Duodenal mucosa (tissue), 2 donors: ENCODE data around the gene SERP2.
"Not testable (repeated sequence)": the region's sequence is repeated elsewhere in the genome, so short reads cannot be mapped to it uniquely, and the experiment has no call there.

Source experiments
- H3K27ac ChIP-seq: one replicate; pipeline ENCODE4 v1.7.0; 2013; ENCODE audit warnings: low read depth, low read length
- H3K27me3 ChIP-seq, 2 donors: one replicate each; pipeline ENCODE4 v1.7.0; 2013; ENCODE audit warnings: low read length in 2 of 2, control low read depth in 1 of 2; ENCODE audit not compliant: insufficient read depth in 2 of 2, control insufficient read depth in 1 of 2
- H3K36me3 ChIP-seq, 2 donors: one replicate each; pipeline ENCODE4 v1.7.0; 2013; ENCODE audit warnings: low read length in 2 of 2, control low read depth in 1 of 2; ENCODE audit not compliant: insufficient read depth in 2 of 2, control insufficient read depth in 1 of 2
- H3K4me1 ChIP-seq, 2 donors: one replicate each; pipeline ENCODE4 v1.7.0; 2013; ENCODE audit warnings: low read length in 2 of 2, control low read depth in 1 of 2; ENCODE audit not compliant: insufficient read depth in 2 of 2, control insufficient read depth in 1 of 2
- H3K4me3 ChIP-seq, 2 donors: one replicate each; pipeline ENCODE4 v1.7.0; 2013; ENCODE audit warnings: low read length in 2 of 2, low read depth in 1 of 2
- H3K9ac ChIP-seq, 2 donors: one replicate each; pipeline ENCODE4 v1.7.0; 2013; ENCODE audit warnings: low read length in 2 of 2, low read depth in 1 of 2
- H3K9me3 ChIP-seq, 2 donors: one replicate each; pipeline ENCODE4 v1.7.0; 2013; ENCODE audit warnings: low read length in 2 of 2, control low read depth in 1 of 2; ENCODE audit not compliant: control insufficient read depth in 1 of 2

The SERP2 gene

DNA sequence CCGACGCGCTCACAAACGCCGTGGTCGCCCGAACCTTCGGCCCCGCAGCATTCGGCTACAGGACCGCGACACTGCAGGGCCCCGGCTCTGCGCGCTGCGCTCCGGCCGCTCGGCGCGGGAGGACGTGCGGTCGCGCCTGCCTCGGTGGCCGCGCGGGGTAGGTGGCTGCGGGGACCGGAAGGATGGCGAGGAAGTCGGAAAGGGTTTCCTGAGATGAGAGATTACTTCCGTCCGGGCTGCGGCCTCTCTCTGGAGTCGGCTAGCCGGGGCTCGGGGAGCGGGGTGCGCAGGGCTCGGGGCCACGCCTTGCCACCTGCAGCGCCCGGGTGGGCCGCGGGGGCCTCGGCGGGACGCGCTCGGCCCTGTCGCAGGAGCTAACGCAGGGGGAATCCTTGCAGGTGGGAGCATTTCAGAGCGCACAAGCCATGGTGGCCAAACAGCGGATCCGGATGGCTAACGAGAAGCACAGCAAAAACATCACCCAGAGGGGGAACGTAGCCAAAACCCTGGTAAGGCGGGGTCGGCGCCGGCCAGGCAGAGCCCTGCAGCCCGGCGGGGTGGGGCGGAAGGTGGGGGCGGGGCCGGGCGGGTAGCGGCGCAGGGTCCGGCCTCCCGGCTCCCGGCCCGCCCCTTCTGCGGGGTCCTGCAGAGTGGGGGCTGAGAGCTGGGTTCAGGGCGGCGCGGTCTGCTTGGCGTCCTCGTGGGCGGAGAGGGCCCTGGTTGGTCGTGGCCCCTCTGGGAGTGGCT is at the start of gene SERP2:
SERP2 (plus strand) TSS at position 224 of the 747 bp plus-strand sequence; CDS start at position 426, 202 bp downstream.
- no peaks in the 10 kb centered on the region for H3K36me3 ChIP-seq
- no peaks in the 10 kb centered on the region for H3K27me3 ChIP-seq
- peak within 1 kb of the TSS; percentile 44 for H3K27ac ChIP-seq
- peak within 1 kb of the TSS; percentile 71 to 75 for H3K4me3 ChIP-seq
- H3K9me3 ChIP-seq: no peaks in the 10 kb centered on the region
- H3K4me1 ChIP-seq: peaks cover 18 to 29% of the 10 kb centered on the region in 2 donors
- peak within 1 kb of the TSS; percentile 55 to 67 for H3K9ac ChIP-seq

DNA sequence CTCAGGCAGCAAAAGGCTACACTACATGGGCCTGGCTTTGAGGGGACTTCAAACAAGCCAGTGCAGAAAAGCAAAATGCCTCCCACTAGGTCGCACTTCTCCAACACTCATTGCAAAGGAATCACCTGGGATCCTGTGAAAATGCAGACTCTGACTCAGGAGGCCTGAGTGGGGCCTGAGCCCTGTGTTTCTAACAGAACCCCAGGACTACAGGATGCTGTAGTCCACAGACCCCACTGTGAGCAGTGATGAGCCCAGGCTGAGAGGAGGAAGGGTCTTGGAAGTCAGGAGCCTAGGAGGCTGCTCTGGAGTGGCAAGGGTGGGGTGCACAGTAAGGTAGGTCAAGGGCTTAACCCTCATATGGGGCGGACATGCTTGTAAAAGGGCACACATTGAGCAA is 46.7 kb upstream of the SERP2 start:
- Histone ChIP-seq H3K36me3 (no peaks in the 10 kb centered on the region), H3K9me3 (no peaks in the 10 kb centered on the region), H3K4me1 (no peaks in the 10 kb centered on the region)

DNA sequence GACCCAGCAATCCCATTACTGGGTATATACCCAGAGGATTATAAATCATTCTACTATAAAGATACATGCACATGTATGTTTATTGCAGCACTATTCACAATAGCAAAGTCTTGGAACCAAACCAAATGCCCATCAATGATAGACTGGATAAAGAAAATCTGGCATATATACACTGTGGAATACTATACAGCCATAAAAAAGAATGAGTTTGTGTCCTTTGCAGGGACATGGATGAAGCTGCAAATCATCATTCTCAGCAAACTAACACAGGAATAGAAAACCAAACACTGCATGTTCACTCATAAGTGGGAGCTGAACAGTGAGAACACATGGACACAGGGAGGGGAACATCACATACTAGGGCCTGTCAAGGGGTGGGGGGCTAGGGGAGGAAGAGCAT is 44.6 kb upstream of the SERP2 start:
- not testable (repeated sequence) for H3K9ac ChIP-seq, H3K4me3 ChIP-seq, H3K9me3 ChIP-seq, H3K36me3 ChIP-seq, H3K27ac ChIP-seq, H3K4me1 ChIP-seq, H3K27me3 ChIP-seq

More for the DNA sequence above, 46.7 kb upstream of the SERP2 start:
- Histone ChIP-seq H3K4me3 (no peak overlapping the region), H3K27ac (no peak overlapping the region), H3K27me3 (no peaks in the 10 kb centered on the region), H3K9ac (no peak overlapping the region)

DNA sequence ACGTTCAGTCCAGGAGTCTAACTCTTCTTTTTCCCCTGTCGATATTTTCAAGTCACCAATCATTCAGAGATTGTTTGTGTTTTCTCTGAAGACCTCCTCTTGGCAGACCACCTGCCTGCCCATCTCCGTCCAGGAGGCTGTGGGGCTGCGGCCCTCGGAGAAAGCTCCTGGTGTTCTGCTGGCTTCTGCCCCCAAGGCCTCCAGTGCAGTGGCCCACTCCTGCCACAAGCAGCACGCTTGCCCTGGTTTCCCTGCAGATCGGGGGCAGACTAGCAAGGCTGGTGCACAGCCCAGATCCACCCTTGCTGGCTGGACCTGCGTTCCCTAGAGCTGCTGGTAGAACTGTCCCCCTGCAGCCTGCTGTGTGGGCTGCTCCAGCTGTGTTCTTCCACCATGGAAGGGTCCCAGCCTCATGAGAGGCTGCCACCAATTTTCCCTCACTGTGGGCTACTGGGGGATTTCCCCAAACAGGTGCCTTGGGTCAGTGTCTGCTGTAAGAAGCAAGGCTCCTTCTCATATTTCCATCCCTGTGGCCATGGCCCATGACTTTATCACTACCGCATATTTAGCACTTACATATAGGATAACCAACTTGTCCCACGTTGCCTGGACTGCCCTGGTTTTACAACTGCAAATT is 43.6 kb upstream of the SERP2 start:
- no peak overlapping the region for H3K27ac ChIP-seq
- peaks cover 0 to 4% of the 10 kb centered on the region in 2 donors for H3K4me1 ChIP-seq
- H3K27me3 ChIP-seq: no peaks in the 10 kb centered on the region
- no peak overlapping the region for H3K4me3 ChIP-seq
- no peak overlapping the region for H3K9ac ChIP-seq
- no peaks in the 10 kb centered on the region for H3K9me3 ChIP-seq
- no peaks in the 10 kb centered on the region for H3K36me3 ChIP-seq

DNA sequence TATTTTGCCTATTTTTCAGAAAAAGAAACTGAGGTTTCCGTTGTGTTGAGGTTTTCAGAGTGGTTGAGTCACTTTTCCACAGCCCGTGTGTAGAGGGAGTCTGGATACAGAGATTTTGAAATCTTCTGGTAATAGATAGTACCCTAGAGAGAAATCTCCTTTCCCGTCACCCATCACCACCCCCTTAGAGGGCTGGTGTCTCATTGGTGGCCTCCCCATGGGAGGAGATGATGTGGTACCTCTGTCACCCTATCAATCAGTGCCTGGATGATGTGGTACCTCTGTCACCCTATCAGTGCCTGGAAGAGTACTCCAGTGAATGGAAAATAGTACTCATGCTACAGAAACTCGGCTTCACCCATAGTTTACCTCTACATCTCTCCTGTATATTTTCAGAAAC is 42.2 kb upstream of the SERP2 start:
- no peak overlapping the region for H3K4me3 ChIP-seq
- peaks cover 0 to 4% of the 10 kb centered on the region in 2 donors for H3K4me1 ChIP-seq
- H3K27ac ChIP-seq: no peak overlapping the region
- no peak overlapping the region for H3K9ac ChIP-seq
- H3K27me3 ChIP-seq: no peaks in the 10 kb centered on the region
- H3K36me3 ChIP-seq: no peaks in the 10 kb centered on the region
- no peaks in the 10 kb centered on the region for H3K9me3 ChIP-seq

DNA sequence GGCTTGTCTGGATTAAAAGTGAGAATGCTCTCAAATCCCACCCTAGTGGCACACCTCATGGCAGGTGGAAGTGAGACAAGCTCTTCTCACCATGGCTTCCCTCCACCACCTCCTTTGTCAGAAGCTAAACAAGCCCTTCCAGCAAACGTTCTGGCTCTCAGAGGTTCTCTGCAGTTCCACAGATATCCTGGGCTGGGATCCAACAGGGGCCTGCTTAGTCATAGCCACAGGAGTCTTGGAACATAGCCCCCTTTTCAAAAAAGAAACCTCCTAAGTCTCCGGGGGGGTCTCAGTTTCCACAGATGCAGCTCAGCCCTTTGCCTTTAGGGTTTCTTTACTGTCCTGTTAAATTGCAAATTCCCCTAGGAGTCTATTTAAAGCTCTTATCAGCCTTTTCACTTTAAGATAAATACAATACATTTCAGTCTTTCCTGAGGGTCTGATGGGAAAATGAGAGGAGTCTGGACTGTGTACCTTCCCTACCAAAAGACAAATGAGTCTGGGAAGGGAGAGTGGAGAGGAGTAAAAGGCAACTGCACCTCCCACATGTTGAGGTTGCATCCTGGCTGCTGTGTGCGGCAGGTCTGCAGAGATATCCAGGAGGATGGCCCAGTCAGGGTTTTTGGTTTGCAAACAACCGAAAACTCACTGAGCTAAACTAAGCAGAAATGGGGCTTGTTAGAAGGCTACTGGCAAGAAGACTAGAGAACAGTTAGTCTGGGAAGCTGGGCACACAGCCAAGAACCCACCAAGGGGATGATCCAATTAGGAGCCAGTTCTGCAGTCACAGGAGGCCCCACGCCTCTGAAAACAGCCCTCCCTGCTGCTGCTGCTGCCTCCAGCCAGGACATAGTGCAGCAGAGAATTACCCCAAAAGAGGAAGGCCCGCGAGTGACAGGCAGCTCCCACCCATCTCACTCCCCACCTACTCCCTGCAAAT is 41.4 kb upstream of the SERP2 start:
- Histone ChIP-seq H3K4me1 (peaks cover 0 to 4% of the 10 kb centered on the region in 2 donors), H3K9ac (no peak overlapping the region), H3K27me3 (no peaks in the 10 kb centered on the region), H3K9me3 (no peaks in the 10 kb centered on the region), H3K27ac (no peak overlapping the region), H3K4me3 (no peak overlapping the region), H3K36me3 (no peaks in the 10 kb centered on the region)

DNA sequence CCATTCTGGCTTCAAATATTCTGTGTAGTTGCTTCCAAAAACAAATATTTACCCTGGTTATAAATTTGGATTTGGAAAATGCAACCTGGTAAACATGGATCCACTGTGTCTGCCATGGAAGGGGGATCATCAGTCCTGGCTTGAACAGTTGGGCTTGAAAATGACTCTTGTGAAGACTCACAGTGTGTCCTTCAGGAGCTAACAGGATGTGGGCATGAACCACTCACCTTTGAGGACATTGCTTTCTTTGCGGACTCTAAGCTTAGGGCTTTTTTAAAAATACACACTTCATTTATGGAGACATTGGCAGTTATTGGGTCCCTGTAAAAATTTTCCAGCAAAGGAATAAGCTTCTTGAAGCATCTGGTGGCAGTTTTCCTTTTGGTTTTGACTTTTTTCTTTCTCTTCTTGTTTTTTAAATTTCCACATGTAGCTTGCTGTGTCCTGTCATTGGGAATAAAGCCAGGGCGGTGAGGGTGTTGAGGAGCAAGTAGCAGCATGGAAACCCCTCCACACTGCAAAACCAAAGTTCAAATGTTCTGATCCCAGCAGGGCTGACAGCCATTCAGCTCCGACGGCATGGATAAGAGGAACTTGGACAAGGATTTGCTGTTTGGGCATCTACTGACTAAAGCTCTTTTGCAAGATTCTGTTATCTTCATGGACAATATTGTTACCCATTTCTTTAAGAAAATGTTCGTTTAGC is 39.5 kb upstream of the SERP2 start:
- Histone ChIP-seq H3K36me3 (no peaks in the 10 kb centered on the region), H3K9ac (no peak overlapping the region), H3K4me3 (no peak overlapping the region)

DNA sequence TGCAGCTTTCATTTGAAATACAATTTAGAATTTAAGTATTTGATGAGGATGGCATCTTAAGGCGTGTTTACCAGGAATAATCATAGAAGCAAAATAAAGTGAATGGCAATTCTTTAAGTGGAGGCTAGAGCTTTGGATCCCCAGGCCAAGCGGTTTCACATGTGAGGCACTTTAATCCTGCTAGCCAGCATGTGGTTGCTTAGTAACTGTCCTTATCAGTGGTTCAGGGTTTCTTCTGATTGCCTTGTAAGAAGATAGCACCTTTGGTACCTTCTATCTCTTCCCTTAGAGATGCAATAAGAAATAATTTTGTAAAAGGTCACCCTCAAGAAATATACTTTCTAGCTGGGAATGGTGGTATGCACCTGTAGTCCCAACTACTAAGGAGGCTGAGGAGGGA is 38.9 kb upstream of the SERP2 start:
- no peak overlapping the region for H3K27ac ChIP-seq
- H3K9ac ChIP-seq: no peak overlapping the region
- no peaks in the 10 kb centered on the region for H3K27me3 ChIP-seq
- H3K9me3 ChIP-seq: no peaks in the 10 kb centered on the region
- H3K4me3 ChIP-seq: no peak overlapping the region
- H3K4me1 ChIP-seq: peaks cover 0 to 4% of the 10 kb centered on the region in 2 donors
- H3K36me3 ChIP-seq: no peaks in the 10 kb centered on the region

More for the DNA sequence above, 39.5 kb upstream of the SERP2 start:
- no peaks in the 10 kb centered on the region for H3K9me3 ChIP-seq
- H3K27me3 ChIP-seq: no peaks in the 10 kb centered on the region
- peaks cover 0 to 4% of the 10 kb centered on the region in 2 donors for H3K4me1 ChIP-seq
- H3K27ac ChIP-seq: no peak overlapping the region

DNA sequence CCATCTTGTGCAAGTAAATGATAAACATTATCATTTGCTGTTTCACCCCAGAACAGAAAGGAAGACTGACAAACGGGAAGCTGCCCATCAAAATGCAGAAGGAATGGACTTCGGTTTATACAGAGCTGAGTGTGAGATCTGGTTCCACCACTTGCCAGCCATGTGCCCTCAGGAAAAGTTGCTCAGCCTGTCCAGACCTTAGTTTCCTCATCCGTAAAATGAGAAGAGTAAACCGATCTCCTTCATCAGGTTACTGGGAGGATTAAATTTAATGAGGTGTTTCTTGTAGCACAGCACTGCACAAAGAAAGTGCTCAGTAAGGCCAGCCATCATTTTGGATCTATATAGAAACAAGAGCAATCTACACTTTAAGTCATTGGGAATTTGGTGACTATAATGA is 36.7 kb upstream of the SERP2 start:
- no peaks in the 10 kb centered on the region for H3K9me3 ChIP-seq
- no peak overlapping the region for H3K4me3 ChIP-seq
- H3K36me3 ChIP-seq: no peaks in the 10 kb centered on the region
- H3K27ac ChIP-seq: no peak overlapping the region
- no peak overlapping the region for H3K9ac ChIP-seq
- H3K27me3 ChIP-seq: no peaks in the 10 kb centered on the region
- H3K4me1 ChIP-seq: peaks cover 0 to 4% of the 10 kb centered on the region in 2 donors
